K562 (cell line): ENCODE data around the gene TIMM9. TPM values are rescaled to one million over a fixed set of nuclear protein-coding genes. Genes with fewer than 3 reads are reported as not detected.

Experiments used
- ATAC-seq: fragments of 200-7000 bp; cut with Tn5 transposase; 3 replicates; pipeline ENCODE4 v1.9.1; 2020; ENCODE audit warnings: moderate library complexity
- BruUV-seq: library from RNA; stranded (reverse); fragments of 400-500 nt; replicated peaks from 2 replicates; lab custom pipeline; 2021; lab: Mats Ljungman, UMichigan
- CTCF ChIA-PET: fragments of 300-600 bp; formaldehyde crosslinking; extraction: SDS; loops from one replicate; lab custom pipeline; 2021; ENCODE audit warnings: low intra/inter-chr PET ratio; lab: Yijun Ruan, JAX
- POLR2A ChIA-PET: fragments of 300-600, 350-650 bp; sonication (Branson Sonifier 250); formaldehyde crosslinking; extraction: SDS; loops from one replicate; lab custom pipeline; 2021; ENCODE audit warnings: antibody characterized with exemption, inconsistent platforms; lab: Yijun Ruan, JAX
- DNase-seq, 4 experiments: peaks; one replicate each; pipeline versions ENCODE4 v3.0.0 to v3.0.0-alpha.2; 2011 to 2018; ENCODE audit warnings: low spot score in 3 of 4, mixed read lengths in 3 of 4; ENCODE audit errors: extremely low read depth in 1 of 4
- FAIRE-seq: peaks from 2 replicates; lab custom pipeline; 2011; peaks lifted over from hg19 to GRCh38; lab: Jason Lieb, UNC
- H2AFZ ChIP-seq: 2 replicates; pipeline ENCODE4 v1.6.0; 2011; ENCODE audit warnings: low read depth, low read length, control low read depth, inconsistent platforms
- H3K27ac ChIP-seq: fragments of 200-600 bp; 3 replicates; pipeline ENCODE4 v1.8.0; 2011; ENCODE audit warnings: low read depth, mild to moderate bottlenecking, control low read depth, inconsistent platforms, low read length, moderate library complexity, mixed read lengths; ENCODE audit errors: extremely low read depth
- H3K27me3 ChIP-seq, 2 experiments: fragments of 300-600 bp in 1 of 2; 2 replicates in 1 of 2; 3 replicates in 1 of 2; pipeline versions ENCODE4 v1.6.0 to v1.8.0; 2011; ENCODE audit warnings: inconsistent platforms in 2 of 2, low read length in 2 of 2, mild to moderate bottlenecking in 1 of 2, mixed read lengths in 1 of 2, moderate library complexity in 1 of 2; ENCODE audit not compliant: control insufficient read depth in 2 of 2, insufficient read depth in 2 of 2
- H3K36me3 ChIP-seq: fragments of 300-600 bp; 3 replicates; pipeline ENCODE4 v1.8.0; 2011; ENCODE audit warnings: mild to moderate bottlenecking, low read length, inconsistent platforms; ENCODE audit not compliant: control insufficient read depth, insufficient read depth
- H3K4me1 ChIP-seq, 2 experiments: fragments of 200-600 bp in 1 of 2; replicated peaks in 1 of 2; 2 replicates in 1 of 2; 3 replicates in 1 of 2; pipeline versions ENCODE4 v1.5.1 to v1.8.0; 2011; ENCODE audit warnings: inconsistent platforms in 2 of 2, low read length in 2 of 2, mild to moderate bottlenecking in 1 of 2, mixed read lengths in 1 of 2, moderate library complexity in 1 of 2; ENCODE audit not compliant: control insufficient read depth in 2 of 2, insufficient read depth in 2 of 2
- H3K4me2 ChIP-seq: 2 replicates; pipeline ENCODE4 v1.6.1; 2011; ENCODE audit warnings: low read length, control low read depth, inconsistent platforms, mixed read lengths; ENCODE audit not compliant: insufficient read depth
- H3K4me3 ChIP-seq: fragments of 200-600 bp; sonication (generic), shearing (Covaris generic); 2 replicates; pipeline ENCODE4 v1.5.1; 2016; ENCODE audit warnings: control low read depth, inconsistent platforms
- H3K79me2 ChIP-seq: fragments of 200-600 bp; 3 replicates; pipeline ENCODE4 v1.8.0; 2011; ENCODE audit warnings: low read length, inconsistent platforms; ENCODE audit not compliant: control insufficient read depth, insufficient read depth
- H3K9ac ChIP-seq, 2 experiments: 2 replicates each; pipeline versions ENCODE4 v1.6.0 to v1.6.1; 2011; ENCODE audit warnings: low read depth in 2 of 2, low read length in 2 of 2, control low read depth in 1 of 2, inconsistent platforms in 1 of 2, mild to moderate bottlenecking in 1 of 2, mixed read lengths in 1 of 2; ENCODE audit not compliant: insufficient read depth in 1 of 2
- H3K9me1 ChIP-seq: one replicate; pipeline ENCODE4 v1.6.0; 2011; ENCODE audit warnings: inconsistent platforms, mild to moderate bottlenecking, low read length, moderate library complexity; ENCODE audit not compliant: control insufficient read depth, insufficient read depth
- H3K9me3 ChIP-seq: replicated peaks from 2 replicates; pipeline ENCODE4 v1.5.1; 2011; ENCODE audit warnings: low read depth, low read length, inconsistent platforms; ENCODE audit not compliant: control insufficient read depth, insufficient read depth
- H4K20me1 ChIP-seq: replicated peaks from 2 replicates; pipeline ENCODE4 v1.6.1; 2011; ENCODE audit warnings: low read length, inconsistent platforms, mixed read lengths; ENCODE audit not compliant: control insufficient read depth, insufficient read depth
- CREB1 ChIP-seq, 2 experiments: sonication (generic) in 1 of 2; formaldehyde crosslinking in 1 of 2; IDR thresholded peaks; 2 replicates each; pipeline versions ENCODE4 v1.6.1 to v1.8.0; 2012 to 2022; ENCODE audit warnings: inconsistent platforms in 1 of 2, mild to moderate bottlenecking in 1 of 2, missing genetic modification reagents in 1 of 2, moderate library complexity in 1 of 2
- FOXJ3 ChIP-seq: sonication (generic); formaldehyde crosslinking; IDR thresholded peaks from 2 replicates; pipeline ENCODE4 v1.4.0; 2020; ENCODE audit warnings: mild to moderate bottlenecking, missing genetic modification reagents
- NEUROD1 ChIP-seq: fragments of 150-350 bp; IDR thresholded peaks from 2 replicates; pipeline ENCODE4 v1.6.1; 2014; ENCODE audit warnings: borderline replicate concordance, low read length, low read depth; ENCODE audit not compliant: partially characterized antibody
- POLR3G ChIP-seq: IDR thresholded peaks from 2 replicates; pipeline ENCODE4 v1.6.1; 2011; ENCODE audit not compliant: insufficient read length, insufficient replicate concordance; ENCODE audit errors: extremely low read depth
- SRSF3 ChIP-seq: fragments of 200-400 bp; formaldehyde crosslinking; IDR thresholded peaks from 2 replicates; pipeline ENCODE4 v1.6.1; 2016; ENCODE audit warnings: mild to moderate bottlenecking, low read length, moderate library complexity; ENCODE audit not compliant: insufficient read depth
- ZBTB17 ChIP-seq: fragments of 450-650 bp; formaldehyde crosslinking; IDR thresholded peaks from 2 replicates; pipeline ENCODE4 v1.4.0; 2020; ENCODE audit warnings: mild to moderate bottlenecking
- ZEB2 ChIP-seq: fragments of 450-650 bp; IDR thresholded peaks from 2 replicates; pipeline ENCODE4 v1.6.1; 2016
- ZNF316 ChIP-seq: fragments of 450-650 bp; IDR thresholded peaks from 2 replicates; pipeline ENCODE4 v1.6.1; 2016
- ZNF318 ChIP-seq, 2 experiments: fragments of 450-650 bp; IDR thresholded peaks; 2 replicates each; pipeline ENCODE4 v1.6.1; 2016; ENCODE audit warnings: mild to moderate bottlenecking in 2 of 2, borderline replicate concordance in 1 of 2, low read depth in 1 of 2, moderate library complexity in 1 of 2
- ZNF347 ChIP-seq: fragments of 450-650 bp; formaldehyde crosslinking; IDR thresholded peaks from 2 replicates; pipeline ENCODE4 v1.4.0; 2020; ENCODE audit warnings: low read depth, mild to moderate bottlenecking, moderate library complexity
- WGBS: fragments of 100-300 bp; shearing (Covaris generic); methylation state at CpG from one replicate; pipeline ENCODE4 v1.1.6; 2016; ENCODE audit warnings: low coverage, mixed read lengths; ENCODE audit not compliant: insufficient coverage; ENCODE audit errors: missing lambda C conversion rate; 5-methylcytosine and 5-hydroxymethylcytosine counted together
- in situ Hi-C: fragments of 300-500 bp; cut with MboI; formaldehyde crosslinking; loops from 4 replicates; pipeline ENCODE4 v1.15.0; 2018; ENCODE audit warnings: inconsistent platforms, mixed read lengths
- intact Hi-C: fragments of 100-400 bp; cut with micrococcal nuclease; formaldehyde crosslinking; loops from 2 replicates; pipeline ENCODE4 v1.14.2; 2022
- polyA plus RNA-seq, 8 experiments: library from polyadenylated mRNA; depleted of rRNA in 4 of 8; stranded (reverse) in 5 of 8; unstranded in 3 of 8; fragments of >200 nt; fragmentation: Nextera tagmentation in 2 of 8; fragmentation: Illumina TruSeq in 1 of 8; extraction: Ambion mirVana in 2 of 8; extraction: Trizol in 1 of 8; gene quantifications; 2 replicates each; pipeline versions ENCODE4 v1.2.1 to v1.2.3, GENCODE V29; 2011 to 2014; ENCODE audit warnings: inconsistent platforms in 1 of 8, missing spikeins in 1 of 8
- total RNA-seq, 7 experiments: library from RNA; depleted of rRNA in 6 of 7; stranded (reverse); fragments of >200 nt in 6 of 7; fragmentation: Illumina TruSeq in 2 of 7; extraction: Trizol in 2 of 7; gene quantifications; 2 replicates each; pipeline versions ENCODE4 v1.2.1 to v1.2.3, GENCODE V29; 2011 to 2021; ENCODE audit warnings: low replicate concordance in 1 of 7

The TIMM9 gene
- total and polyA plus RNA-seq, 9 of the 15 experiments (the other 6 are each of a cell fraction or from before 2014, with no cell fraction given): 28.0 to 101 (median 54.3) TPM

GRCh38 chr14:58376791-58377190 is 50.5 kb downstream of the TIMM9 start:
- FAIRE-seq (no peak), DNase-seq (no peak), ATAC-seq (no peak)
- peaks cover 13% of the 10 kb centered on the region; the same call in 1 of the 3 replicates for H3K36me3 ChIP-seq
- H3K4me2 ChIP-seq: no peak overlapping the region
- intact Hi-C loops (no loop called here), in situ Hi-C loops (no loop called here)
- CTCF ChIA-PET: no interaction called here
- no peak overlapping the region for H3K9ac ChIP-seq
- H4K20me1 ChIP-seq: no peaks in the 10 kb centered on the region
- H3K27me3 ChIP-seq: no peaks in the 10 kb centered on the region
- H3K27ac ChIP-seq: no peak overlapping the region
- no peaks in the 10 kb centered on the region for H3K4me1 ChIP-seq
- POLR2A ChIA-PET: no interaction called here
- H2AFZ ChIP-seq: no peak overlapping the region
- H3K79me2 ChIP-seq: no peaks in the 10 kb centered on the region
- no peaks in the 10 kb centered on the region for H3K9me1 ChIP-seq
- H3K4me3 ChIP-seq: no peak overlapping the region
- TF ChIP-seq ZEB2 (no peak), FOXJ3 (no peak), ZNF316 (no peak), SRSF3 (no peak), NEUROD1 (no peak), POLR3G (no peak)
- TF ChIP-seq, all 486 proteins: peak for 0
- H3K9me3 ChIP-seq: no peaks in the 10 kb centered on the region
- no TSS peak for BruUV-seq

- H3K9me1 ChIP-seq: no peaks in the 10 kb centered on the region
- H3K4me2 ChIP-seq: no peak overlapping the region
- DNase-seq: no peak
- no peaks in the 10 kb centered on the region for H4K20me1 ChIP-seq
- H3K36me3 ChIP-seq: peaks cover 43% of the 10 kb centered on the region; the same call in 2 of the 3 replicates
- H3K27me3 ChIP-seq: no peaks in the 10 kb centered on the region
- no peak overlapping the region for H2AFZ ChIP-seq
- intact Hi-C loops: no loop called here
- H3K4me1 ChIP-seq: no peaks in the 10 kb centered on the region
- H3K79me2 ChIP-seq: no peaks in the 10 kb centered on the region
- WGBS: 80% methylated on average over 1 of the region's 1 CpG
- FAIRE-seq: no peak
- BruUV-seq: no TSS peak
- ATAC-seq: no peak
- CTCF ChIA-PET: no interaction called here
- no peaks in the 10 kb centered on the region for H3K9me3 ChIP-seq
- H3K9ac ChIP-seq: no peak overlapping the region
- in situ Hi-C loops: loop anchor here (25.0 kb wide), 1 partner anchor 257 kb away; no protein-coding TSS in a partner anchor
- no peak overlapping the region for H3K27ac ChIP-seq
- no peak overlapping the region for H3K4me3 ChIP-seq
- POLR2A ChIA-PET: no interaction called here
- no peak for TF ChIP-seq ZBTB17 (CRISPR knock-in tag)
- no peak for TF ChIP-seq ZNF318 (IDR thresholded peaks at IDR 0.05; ENCODE audit: borderline replicate concordance in 1 of 2, low read depth in 1 of 2)
- TF ChIP-seq CREB1 (IDR thresholded peaks at IDR 0.05): no peak
- no peak for TF ChIP-seq CREB1 (CRISPR knock-in tag; IDR thresholded peaks at IDR 0.05)
- no peak for TF ChIP-seq ZNF347 (CRISPR knock-in tag)
Measured at GRCh38 chr14:58368956-58369355, 58.4 kb downstream of the TIMM9 start.
